ENCODE data around the gene PCBP3.

- TF ChIP-seq MAX (IDR thresholded peaks at IDR 0.05) (no peak), POLR2AphosphoS5 (IDR thresholded peaks at IDR 0.05; ENCODE audit: low read depth, low read length) (no peak), IRF1 (CRISPR knock-in tag; IDR thresholded peaks at IDR 0.05; ENCODE audit: low read depth) (no peak), NR2F1 (CRISPR knock-in tag; IDR thresholded peaks at IDR 0.05) (no peak), NCOR1 (IDR thresholded peaks at IDR 0.05; ENCODE audit: borderline replicate concordance, low read length) (no peak), HNF4G (IDR thresholded peaks at IDR 0.05; ENCODE audit: borderline replicate concordance, low read depth, low read length) (no peak), HNF4G (CRISPR knock-in tag; IDR thresholded peaks at IDR 0.05; ENCODE audit: borderline replicate concordance, low read depth) (no peak), REPIN1 (CRISPR knock-in tag; IDR thresholded peaks at IDR 0.05; ENCODE audit: borderline replicate concordance, low read depth) (no peak), CTCF (CRISPR knock-in tag; IDR thresholded peaks at IDR 0.05) (no peak), BHLHE40 (IDR thresholded peaks at IDR 0.05; ENCODE audit: low read length) (no peak), ZNF766 (CRISPR knock-in tag; IDR thresholded peaks at IDR 0.05; ENCODE audit: borderline replicate concordance) (no peak), ZNF556 (CRISPR knock-in tag; IDR thresholded peaks at IDR 0.05; ENCODE audit: borderline replicate concordance) (no peak), FOXP1 (IDR thresholded peaks at IDR 0.05) (no peak), FOXP1 (CRISPR knock-in tag; IDR thresholded peaks at IDR 0.05) (no peak), GABPA (IDR thresholded peaks at IDR 0.05; ENCODE audit: low read depth, low read length) (no peak), GABPA (CRISPR knock-in tag; IDR thresholded peaks at IDR 0.05; ENCODE audit: low read depth) (no peak), TAF1 (CRISPR knock-in tag; IDR thresholded peaks at IDR 0.05) (no peak)
Measured at GRCh38 chr21:45595574-45596295, 47.8 kb upstream of the PCBP3 start.

Data from HepG2 (cell line).